ENCODE results near the gene GALK2.

DNA sequence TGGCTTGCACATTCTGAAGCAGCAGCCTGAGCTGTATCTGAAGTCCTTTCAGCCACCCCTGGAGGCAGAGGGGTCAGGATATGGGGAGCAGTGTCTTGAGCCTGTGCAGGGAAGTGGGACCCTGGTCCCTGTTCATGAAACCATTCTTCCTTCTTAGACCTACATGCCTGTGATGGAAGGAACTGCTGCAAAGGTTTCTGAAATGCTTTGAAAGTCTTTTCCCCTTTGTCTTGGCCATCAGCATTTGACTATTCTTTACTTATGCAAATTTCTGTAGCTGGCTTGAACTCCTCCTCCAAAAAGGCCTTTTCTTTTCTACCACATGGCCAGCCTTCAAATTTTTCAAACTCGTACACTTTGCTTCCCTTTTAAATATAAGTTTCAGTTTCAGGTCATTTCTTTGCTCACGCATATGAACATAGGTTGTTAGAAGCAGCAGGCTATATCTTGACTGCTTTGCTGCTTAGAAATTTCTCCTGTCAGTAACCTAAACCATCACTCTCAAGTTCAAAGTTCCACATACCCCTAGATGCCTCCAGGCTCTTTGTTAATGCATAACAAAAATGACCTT is 62.3 kb downstream of the GALK2 start:
- TF ChIP-seq, protein P1, sequence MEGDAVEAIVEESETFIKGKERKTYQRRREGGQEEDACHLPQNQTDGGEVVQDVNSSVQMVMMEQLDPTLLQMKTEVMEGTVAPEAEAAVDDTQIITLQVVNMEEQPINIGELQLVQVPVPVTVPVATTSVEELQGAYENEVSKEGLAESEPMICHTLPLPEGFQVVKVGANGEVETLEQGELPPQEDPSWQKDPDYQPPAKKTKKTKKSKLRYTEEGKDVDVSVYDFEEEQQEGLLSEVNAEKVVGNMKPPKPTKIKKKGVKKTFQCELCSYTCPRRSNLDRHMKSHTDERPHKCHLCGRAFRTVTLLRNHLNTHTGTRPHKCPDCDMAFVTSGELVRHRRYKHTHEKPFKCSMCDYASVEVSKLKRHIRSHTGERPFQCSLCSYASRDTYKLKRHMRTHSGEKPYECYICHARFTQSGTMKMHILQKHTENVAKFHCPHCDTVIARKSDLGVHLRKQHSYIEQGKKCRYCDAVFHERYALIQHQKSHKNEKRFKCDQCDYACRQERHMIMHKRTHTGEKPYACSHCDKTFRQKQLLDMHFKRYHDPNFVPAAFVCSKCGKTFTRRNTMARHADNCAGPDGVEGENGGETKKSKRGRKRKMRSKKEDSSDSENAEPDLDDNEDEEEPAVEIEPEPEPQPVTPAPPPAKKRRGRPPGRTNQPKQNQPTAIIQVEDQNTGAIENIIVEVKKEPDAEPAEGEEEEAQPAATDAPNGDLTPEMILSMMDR (conservative IDR thresholded peaks at IDR 0.05; ENCODE audit: low read depth, low read length), result no peak
- no peak for TF ChIP-seq EZH2 (IDR thresholded peaks at IDR 0.05; ENCODE audit: borderline replicate concordance, low read depth, low read length, poor library complexity, severe bottlenecking)
